GM13976 (cell line): ENCODE results near the gene RIPOR2.

Experiments
- DNase-seq: peaks from one replicate; pipeline ENCODE4 v3.0.0; 2012; ENCODE audit warnings: low spot score
- in situ Hi-C: fragments of 300-500 bp; cut with MboI; formaldehyde crosslinking; loops from one replicate; pipeline ENCODE4 v1.12.0; 2022; ENCODE audit warnings: low sequenced_read_pairs, mixed read lengths, inconsistent platforms; ENCODE audit not compliant: unreplicated experiment
- TF ChIP-seq, protein P1 (sequence below): IDR thresholded peaks from 2 replicates; pipeline ENCODE4 v1.5.1; 2012; ENCODE audit warnings: borderline replicate concordance, mild to moderate bottlenecking; ENCODE audit not compliant: insufficient read depth; ENCODE audit errors: extremely low read depth, missing control alignments, control extremely low read depth

The RIPOR2 gene

DNA sequence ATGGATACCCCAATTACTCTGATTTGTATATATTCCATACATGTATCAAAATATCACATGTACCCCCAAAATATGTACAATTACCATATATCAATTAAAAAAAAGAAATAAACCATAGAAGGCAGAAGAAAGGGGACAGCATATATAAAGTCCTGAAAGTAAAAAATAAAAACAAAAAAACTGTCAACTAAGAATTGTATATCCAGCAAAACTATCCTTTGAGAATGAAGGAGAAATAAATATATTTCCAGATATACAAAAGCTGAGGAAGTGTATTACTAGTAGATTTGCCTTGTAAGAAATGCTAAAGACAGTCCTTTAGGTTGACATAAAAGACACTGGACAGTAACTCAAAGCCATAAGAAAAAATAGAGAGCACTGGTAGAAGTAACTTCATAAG lies 9.3 kb upstream of the RIPOR2 start:
- TF ChIP-seq, protein P1, sequence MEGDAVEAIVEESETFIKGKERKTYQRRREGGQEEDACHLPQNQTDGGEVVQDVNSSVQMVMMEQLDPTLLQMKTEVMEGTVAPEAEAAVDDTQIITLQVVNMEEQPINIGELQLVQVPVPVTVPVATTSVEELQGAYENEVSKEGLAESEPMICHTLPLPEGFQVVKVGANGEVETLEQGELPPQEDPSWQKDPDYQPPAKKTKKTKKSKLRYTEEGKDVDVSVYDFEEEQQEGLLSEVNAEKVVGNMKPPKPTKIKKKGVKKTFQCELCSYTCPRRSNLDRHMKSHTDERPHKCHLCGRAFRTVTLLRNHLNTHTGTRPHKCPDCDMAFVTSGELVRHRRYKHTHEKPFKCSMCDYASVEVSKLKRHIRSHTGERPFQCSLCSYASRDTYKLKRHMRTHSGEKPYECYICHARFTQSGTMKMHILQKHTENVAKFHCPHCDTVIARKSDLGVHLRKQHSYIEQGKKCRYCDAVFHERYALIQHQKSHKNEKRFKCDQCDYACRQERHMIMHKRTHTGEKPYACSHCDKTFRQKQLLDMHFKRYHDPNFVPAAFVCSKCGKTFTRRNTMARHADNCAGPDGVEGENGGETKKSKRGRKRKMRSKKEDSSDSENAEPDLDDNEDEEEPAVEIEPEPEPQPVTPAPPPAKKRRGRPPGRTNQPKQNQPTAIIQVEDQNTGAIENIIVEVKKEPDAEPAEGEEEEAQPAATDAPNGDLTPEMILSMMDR, result no peak
- DNase-seq, result no peak
- in situ Hi-C loops, result no loop called here

DNA sequence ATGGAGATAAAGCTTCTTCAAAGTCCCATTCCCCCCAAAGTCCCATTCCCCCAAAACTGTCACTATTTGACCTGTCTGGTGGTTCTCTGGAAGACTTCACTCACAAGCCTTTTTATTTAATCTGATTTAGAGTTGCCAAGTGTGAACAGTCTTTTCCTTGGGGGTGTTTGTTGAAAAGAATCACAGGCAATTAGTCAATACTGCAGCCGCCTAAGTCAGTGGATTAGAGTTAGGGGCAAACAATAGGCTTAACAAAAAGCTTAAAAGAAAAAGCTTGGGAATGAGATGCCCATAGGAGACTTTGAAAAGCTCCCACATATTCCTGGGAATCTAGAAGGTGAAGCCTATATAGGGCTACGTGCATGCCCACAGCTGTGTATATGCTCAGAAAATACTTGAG lies 8.0 kb upstream of the RIPOR2 start:
- in situ Hi-C loops, result no loop called here
- TF ChIP-seq, protein P1, result no peak
- no peak for DNase-seq

DNA sequence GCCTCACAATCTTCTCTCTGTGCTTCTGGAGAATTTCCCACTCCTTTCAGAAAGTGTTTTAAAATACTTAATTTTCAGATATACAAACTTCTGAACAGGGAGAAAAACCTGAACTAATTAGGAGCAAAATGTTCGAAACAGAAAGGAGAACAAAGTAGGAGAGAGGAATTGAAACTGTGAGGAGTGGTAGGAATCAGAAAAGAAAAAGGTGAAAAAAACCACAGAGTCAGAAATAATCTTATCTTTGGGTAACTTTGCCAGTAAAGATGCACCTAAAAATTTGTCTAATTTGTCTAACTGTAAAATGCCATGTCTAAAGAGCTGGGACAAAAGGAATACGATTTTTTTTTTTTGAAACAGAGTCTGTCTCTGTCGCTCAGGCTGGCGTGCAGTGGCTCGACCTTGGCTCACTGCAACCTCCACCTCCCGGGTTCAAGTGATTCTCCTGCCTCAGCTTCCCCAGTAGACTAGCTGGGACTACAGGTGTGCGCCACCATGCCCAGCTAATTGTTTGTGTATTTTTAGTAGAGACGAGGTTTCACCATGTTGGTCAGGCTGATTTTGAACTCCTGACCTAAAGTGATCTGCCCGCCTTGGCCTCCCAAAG lies 4.7 kb upstream of the RIPOR2 start:
- no peak for DNase-seq
- TF ChIP-seq, protein P1, result no peak
- in situ Hi-C loops, result no loop called here

DNA sequence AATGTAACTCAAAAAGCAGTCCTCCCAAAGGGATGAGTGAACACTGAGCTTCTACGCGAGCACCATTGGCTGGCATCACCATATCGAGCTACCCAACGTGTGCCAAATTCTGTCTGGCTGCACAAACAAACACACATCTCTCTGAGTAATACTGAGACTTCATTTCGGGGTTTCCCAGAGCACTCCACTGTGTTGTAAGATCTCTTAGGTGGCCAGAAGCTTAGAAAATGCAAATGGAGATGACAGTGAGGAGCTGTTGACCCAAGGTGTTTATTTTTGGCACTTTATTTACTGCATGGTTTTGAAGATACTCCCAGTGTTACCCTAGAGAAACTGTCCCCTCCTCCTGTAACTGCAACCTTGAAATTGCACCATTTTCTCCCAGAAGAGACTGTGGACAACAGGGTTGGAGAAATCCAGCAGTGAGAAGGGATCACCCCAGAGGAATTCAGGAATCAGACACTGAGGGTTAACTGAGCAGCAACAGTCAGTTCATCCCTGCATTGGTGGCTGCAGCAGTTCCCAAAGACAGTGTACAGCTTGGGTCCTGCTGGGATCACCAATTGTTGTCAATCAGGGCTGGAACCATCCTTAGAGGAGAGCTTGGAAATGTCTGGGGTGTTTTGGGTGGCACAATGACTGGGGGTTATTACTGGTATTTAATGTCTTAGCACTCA lies 1.0 kb upstream of the RIPOR2 start:
- in situ Hi-C loops, result no loop called here
- DNase-seq, result peak; percentile 58
- TF ChIP-seq, protein P1, result no peak

DNA sequence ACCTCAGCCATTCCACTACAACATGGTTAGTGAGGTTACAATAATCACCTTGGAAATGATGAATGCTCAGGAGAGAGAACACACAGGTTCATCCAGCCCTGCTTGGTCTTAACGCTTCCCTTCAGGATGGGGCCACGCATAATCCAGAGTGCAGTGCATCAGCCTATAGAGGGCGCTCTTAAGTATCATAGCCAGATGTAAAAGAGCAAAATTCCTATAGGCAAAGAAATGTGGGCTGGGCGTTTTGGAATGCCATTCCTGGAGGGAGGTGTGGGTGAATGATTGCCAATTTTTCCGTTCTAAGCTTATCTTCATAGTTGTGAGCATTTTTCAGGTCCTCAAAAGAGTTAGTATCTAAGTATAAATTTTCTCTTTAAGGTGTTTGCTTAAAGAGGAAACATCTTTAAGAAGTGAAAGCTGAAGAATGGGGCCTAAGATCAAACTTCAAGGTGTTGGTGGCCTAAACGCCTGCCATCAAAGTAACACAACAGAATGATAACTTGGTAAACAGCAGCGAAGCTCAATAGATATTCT lies 1.8 kb downstream of the RIPOR2 start:
- TF ChIP-seq, protein P1, result peak; percentile 89
- in situ Hi-C loops, result no loop called here
- DNase-seq, result no peak

DNA sequence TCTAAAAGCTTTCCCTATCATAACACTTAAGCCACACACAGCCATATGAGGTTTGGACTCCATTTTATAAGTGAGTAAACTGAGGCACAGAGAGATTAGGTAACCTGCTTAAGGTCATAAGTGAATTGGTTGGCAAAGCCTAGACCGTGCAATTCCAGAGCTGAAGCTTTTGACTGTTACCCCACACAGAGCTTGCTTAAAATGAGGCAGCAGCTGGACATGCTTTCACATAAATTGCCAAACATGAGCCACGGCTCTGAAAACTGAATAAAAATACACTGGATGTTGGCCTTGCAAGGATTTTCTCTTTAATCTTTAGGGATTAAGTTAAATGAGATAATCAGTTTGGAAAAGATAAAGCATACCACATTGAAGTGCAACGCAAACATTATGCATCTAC lies 2.5 kb downstream of the RIPOR2 start:
- TF ChIP-seq, protein P1, result no peak
- in situ Hi-C loops, result no loop called here
- DNase-seq, result no peak
